ENCODE measurements around the gene LRFN2. TPM values are rescaled to one million over a fixed set of nuclear protein-coding genes. Genes with fewer than 3 reads are reported as not detected.

Gene LRFN2
- total and polyA plus RNA-seq, 2 of the 8 experiments (the other 6 are each of a cell fraction or from before 2014, with no cell fraction given), result 2.3 TPM

DNA sequence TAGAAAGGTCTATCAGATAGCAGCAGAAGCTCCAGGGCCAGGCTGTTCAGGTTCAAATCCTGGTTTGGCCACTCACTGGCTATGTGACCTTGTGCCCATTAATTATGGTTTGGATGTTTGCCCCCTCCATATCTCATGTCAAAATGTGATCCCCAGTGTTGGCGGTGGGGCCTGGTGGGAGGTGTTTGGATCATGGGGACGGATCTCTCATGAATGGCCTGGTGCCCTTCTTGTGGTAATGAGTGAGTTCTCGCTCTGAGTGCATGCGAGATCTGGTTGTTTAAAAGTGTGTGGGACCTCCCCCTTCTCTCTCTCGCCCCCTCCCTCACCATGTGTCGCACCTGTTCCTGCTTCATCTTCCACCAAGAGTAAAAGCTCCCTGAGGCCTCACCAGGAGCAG, 240.9 kb downstream of the LRFN2 start (continued):
- TF ChIP-seq, protein P1, sequence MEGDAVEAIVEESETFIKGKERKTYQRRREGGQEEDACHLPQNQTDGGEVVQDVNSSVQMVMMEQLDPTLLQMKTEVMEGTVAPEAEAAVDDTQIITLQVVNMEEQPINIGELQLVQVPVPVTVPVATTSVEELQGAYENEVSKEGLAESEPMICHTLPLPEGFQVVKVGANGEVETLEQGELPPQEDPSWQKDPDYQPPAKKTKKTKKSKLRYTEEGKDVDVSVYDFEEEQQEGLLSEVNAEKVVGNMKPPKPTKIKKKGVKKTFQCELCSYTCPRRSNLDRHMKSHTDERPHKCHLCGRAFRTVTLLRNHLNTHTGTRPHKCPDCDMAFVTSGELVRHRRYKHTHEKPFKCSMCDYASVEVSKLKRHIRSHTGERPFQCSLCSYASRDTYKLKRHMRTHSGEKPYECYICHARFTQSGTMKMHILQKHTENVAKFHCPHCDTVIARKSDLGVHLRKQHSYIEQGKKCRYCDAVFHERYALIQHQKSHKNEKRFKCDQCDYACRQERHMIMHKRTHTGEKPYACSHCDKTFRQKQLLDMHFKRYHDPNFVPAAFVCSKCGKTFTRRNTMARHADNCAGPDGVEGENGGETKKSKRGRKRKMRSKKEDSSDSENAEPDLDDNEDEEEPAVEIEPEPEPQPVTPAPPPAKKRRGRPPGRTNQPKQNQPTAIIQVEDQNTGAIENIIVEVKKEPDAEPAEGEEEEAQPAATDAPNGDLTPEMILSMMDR (IDR thresholded peaks at IDR 0.05; ENCODE audit: control extremely low read depth in 1 of 3, insufficient read depth in 1 of 3, low read depth in 1 of 3, low read length in 3 of 3), result no peak
- TF ChIP-seq CHD2 (IDR thresholded peaks at IDR 0.05; ENCODE audit: low read length) (no peak), RAD21 (IDR thresholded peaks at IDR 0.05 in 1 of 2, conservative IDR thresholded peaks at IDR 0.05 in 1 of 2; ENCODE audit: low read depth in 2 of 2, low read length in 2 of 2) (no peak)

Measured in H1 (cell line).